Measurements from ENCODE around the gene MCL1. TPM values are rescaled to one million over a fixed set of nuclear protein-coding genes. Genes with fewer than 3 reads are reported as not detected.

MCL1 gene
- total and polyA plus RNA-seq, 10 of the 15 experiments (the other 5 are each of a cell fraction or from before 2014, with no cell fraction given), result 18.1 to 148 (median 86.4) TPM

- TF ChIP-seq, protein P1, sequence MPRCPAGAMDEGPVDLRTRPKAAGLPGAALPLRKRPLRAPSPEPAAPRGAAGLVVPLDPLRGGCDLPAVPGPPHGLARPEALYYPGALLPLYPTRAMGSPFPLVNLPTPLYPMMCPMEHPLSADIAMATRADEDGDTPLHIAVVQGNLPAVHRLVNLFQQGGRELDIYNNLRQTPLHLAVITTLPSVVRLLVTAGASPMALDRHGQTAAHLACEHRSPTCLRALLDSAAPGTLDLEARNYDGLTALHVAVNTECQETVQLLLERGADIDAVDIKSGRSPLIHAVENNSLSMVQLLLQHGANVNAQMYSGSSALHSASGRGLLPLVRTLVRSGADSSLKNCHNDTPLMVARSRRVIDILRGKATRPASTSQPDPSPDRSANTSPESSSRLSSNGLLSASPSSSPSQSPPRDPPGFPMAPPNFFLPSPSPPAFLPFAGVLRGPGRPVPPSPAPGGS (IDR thresholded peaks at IDR 0.05; ENCODE audit: borderline replicate concordance, insufficient read depth, low read depth, low read length, poor library complexity, severe bottlenecking), result peak; percentile 16
- TF ChIP-seq CHD4 (IDR thresholded peaks at IDR 0.05), result no peak
- TF ChIP-seq SRF (IDR thresholded peaks at IDR 0.05; ENCODE audit: low read depth in 2 of 2, low read length in 2 of 2), result no peak
- TF ChIP-seq TBL1XR1 (IDR thresholded peaks at IDR 0.05; ENCODE audit: low read depth, low read length), result 0 out of 2 replicates have a peak, but pooled peaks have one; percentile 8
- TF ChIP-seq BHLHE40 (IDR thresholded peaks at IDR 0.05; ENCODE audit: borderline replicate concordance in 1 of 2, low read depth in 2 of 2, low read length in 1 of 2), result no peak
- no peak for TF ChIP-seq NFYA (IDR thresholded peaks at IDR 0.05; ENCODE audit: borderline replicate concordance, low read depth, low read length)
- TF ChIP-seq CHD2 (IDR thresholded peaks at IDR 0.05; ENCODE audit: borderline replicate concordance, low read depth, low read length), result peak; percentile 9; the same call in 1 of the 2 replicates
- TF ChIP-seq FOXK2 (IDR thresholded peaks at IDR 0.05), result no peak
- TF ChIP-seq FOXM1 (IDR thresholded peaks at IDR 0.05; ENCODE audit: low read depth, low read length), result 0 out of 2 replicates have a peak, but pooled peaks have one; percentile 24
- TF ChIP-seq USF2 (IDR thresholded peaks at IDR 0.05; ENCODE audit: borderline replicate concordance, low read depth, low read length), result no peak; the same call in 1 of the 2 replicates
- TF ChIP-seq MTA3 (IDR thresholded peaks at IDR 0.05; ENCODE audit: borderline replicate concordance, low read length), result 0 out of 2 replicates have a peak, but pooled peaks have one; percentile 30
- TF ChIP-seq, protein P2, sequence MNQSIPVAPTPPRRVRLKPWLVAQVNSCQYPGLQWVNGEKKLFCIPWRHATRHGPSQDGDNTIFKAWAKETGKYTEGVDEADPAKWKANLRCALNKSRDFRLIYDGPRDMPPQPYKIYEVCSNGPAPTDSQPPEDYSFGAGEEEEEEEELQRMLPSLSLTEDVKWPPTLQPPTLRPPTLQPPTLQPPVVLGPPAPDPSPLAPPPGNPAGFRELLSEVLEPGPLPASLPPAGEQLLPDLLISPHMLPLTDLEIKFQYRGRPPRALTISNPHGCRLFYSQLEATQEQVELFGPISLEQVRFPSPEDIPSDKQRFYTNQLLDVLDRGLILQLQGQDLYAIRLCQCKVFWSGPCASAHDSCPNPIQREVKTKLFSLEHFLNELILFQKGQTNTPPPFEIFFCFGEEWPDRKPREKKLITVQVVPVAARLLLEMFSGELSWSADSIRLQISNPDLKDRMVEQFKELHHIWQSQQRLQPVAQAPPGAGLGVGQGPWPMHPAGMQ (IDR thresholded peaks at IDR 0.05; ENCODE audit: borderline replicate concordance), result no peak
- TF ChIP-seq, protein P3, sequence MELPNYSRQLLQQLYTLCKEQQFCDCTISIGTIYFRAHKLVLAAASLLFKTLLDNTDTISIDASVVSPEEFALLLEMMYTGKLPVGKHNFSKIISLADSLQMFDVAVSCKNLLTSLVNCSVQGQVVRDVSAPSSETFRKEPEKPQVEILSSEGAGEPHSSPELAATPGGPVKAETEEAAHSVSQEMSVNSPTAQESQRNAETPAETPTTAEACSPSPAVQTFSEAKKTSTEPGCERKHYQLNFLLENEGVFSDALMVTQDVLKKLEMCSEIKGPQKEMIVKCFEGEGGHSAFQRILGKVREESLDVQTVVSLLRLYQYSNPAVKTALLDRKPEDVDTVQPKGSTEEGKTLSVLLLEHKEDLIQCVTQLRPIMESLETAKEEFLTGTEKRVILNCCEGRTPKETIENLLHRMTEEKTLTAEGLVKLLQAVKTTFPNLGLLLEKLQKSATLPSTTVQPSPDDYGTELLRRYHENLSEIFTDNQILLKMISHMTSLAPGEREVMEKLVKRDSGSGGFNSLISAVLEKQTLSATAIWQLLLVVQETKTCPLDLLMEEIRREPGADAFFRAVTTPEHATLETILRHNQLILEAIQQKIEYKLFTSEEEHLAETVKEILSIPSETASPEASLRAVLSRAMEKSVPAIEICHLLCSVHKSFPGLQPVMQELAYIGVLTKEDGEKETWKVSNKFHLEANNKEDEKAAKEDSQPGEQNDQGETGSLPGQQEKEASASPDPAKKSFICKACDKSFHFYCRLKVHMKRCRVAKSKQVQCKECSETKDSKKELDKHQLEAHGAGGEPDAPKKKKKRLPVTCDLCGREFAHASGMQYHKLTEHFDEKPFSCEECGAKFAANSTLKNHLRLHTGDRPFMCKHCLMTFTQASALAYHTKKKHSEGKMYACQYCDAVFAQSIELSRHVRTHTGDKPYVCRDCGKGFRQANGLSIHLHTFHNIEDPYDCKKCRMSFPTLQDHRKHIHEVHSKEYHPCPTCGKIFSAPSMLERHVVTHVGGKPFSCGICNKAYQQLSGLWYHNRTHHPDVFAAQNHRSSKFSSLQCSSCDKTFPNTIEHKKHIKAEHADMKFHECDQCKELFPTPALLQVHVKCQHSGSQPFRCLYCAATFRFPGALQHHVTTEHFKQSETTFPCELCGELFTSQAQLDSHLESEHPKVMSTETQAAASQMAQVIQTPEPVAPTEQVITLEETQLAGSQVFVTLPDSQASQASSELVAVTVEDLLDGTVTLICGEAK (IDR thresholded peaks at IDR 0.05; ENCODE audit: borderline replicate concordance), result peak; percentile 85
- TF ChIP-seq ATF2 (IDR thresholded peaks at IDR 0.05; ENCODE audit: low read length), result 0 out of 2 replicates have a peak, but pooled peaks have one; percentile 16
- TF ChIP-seq ZBTB11 (CRISPR knock-in tag; IDR thresholded peaks at IDR 0.05), result no peak
Observed at GRCh38 chr1:150572918-150573647, 6.3 kb downstream of the MCL1 start (continued).
